HepG2 (cell line): ENCODE data around the gene CHN1. TPM values are rescaled to one million over a fixed set of nuclear protein-coding genes. Genes with fewer than 3 reads are reported as not detected.

Experiments
- ATAC-seq: fragments of 200-7000 bp; cut with Tn5 transposase; 3 replicates; pipeline ENCODE4 v1.9.1; 2020; ENCODE audit warnings: mild to moderate bottlenecking, moderate library complexity
- BruUV-seq: library from RNA; stranded (reverse); fragments of 400-500 nt; replicated peaks from 2 replicates; lab custom pipeline; 2021; lab: Mats Ljungman, UMichigan
- CTCF ChIA-PET: fragments of 300-600 bp; formaldehyde crosslinking; extraction: SDS; loops from one replicate; lab custom pipeline; 2021; ENCODE audit warnings: low total read pairs, inconsistent platforms, low intra/inter-chr PET ratio; lab: Yijun Ruan, JAX
- POLR2A ChIA-PET: fragments of 350-600 bp; sonication (Branson Sonifier 250); formaldehyde crosslinking; loops from one replicate; lab custom pipeline; 2020; ENCODE audit warnings: antibody characterized with exemption, inconsistent platforms; lab: Yijun Ruan, JAX
- DNase-seq: peaks from one replicate; pipeline ENCODE4 v3.0.0-alpha.2; 2015; ENCODE audit warnings: low spot score
- FAIRE-seq: peaks from 3 replicates; lab custom pipeline; 2011; peaks lifted over from hg19 to GRCh38; lab: Jason Lieb, UNC
- H2AFZ ChIP-seq: one replicate; pipeline ENCODE4 v1.6.1; 2011; ENCODE audit warnings: low read length, inconsistent platforms
- H3K27ac ChIP-seq: fragments of 300-600 bp; 3 replicates; pipeline ENCODE4 v1.8.0; 2011; ENCODE audit warnings: mixed run types, mild to moderate bottlenecking, mixed read lengths, low read length, inconsistent platforms; ENCODE audit not compliant: insufficient read depth; ENCODE audit errors: extremely low read length
- H3K27me3 ChIP-seq, 2 experiments: fragments of 200-600 bp in 1 of 2; 2 replicates in 1 of 2; 3 replicates in 1 of 2; pipeline versions ENCODE4 v1.6.0 to v1.8.0; 2011; ENCODE audit warnings: low read length in 2 of 2, mild to moderate bottlenecking in 2 of 2, moderate library complexity in 2 of 2, inconsistent platforms in 1 of 2; ENCODE audit not compliant: insufficient read depth in 2 of 2, control insufficient read depth in 1 of 2
- H3K36me3 ChIP-seq, 2 experiments: fragments of 200-600 bp in 1 of 2; replicated peaks in 1 of 2; 2 replicates in 1 of 2; 3 replicates in 1 of 2; pipeline versions ENCODE4 v1.5.1 to v1.8.0; 2011; ENCODE audit warnings: low read length in 2 of 2, inconsistent platforms in 1 of 2; ENCODE audit not compliant: insufficient read depth in 2 of 2, control insufficient read depth in 1 of 2
- H3K4me1 ChIP-seq: 2 replicates; pipeline ENCODE4 v1.5.1; 2012; ENCODE audit warnings: low read length, inconsistent platforms; ENCODE audit not compliant: insufficient read depth
- H3K4me2 ChIP-seq: 2 replicates; pipeline ENCODE4 v1.6.0; 2011; ENCODE audit warnings: low read depth, low read length, inconsistent platforms
- H3K4me3 ChIP-seq, 3 experiments: fragments of 200-600 bp in 1 of 3; sonication (generic), shearing (Covaris generic) in 1 of 3; replicated peaks in 1 of 3; 2 replicates each; pipeline ENCODE4 v1.5.1; 2011 to 2016; ENCODE audit warnings: low read length in 3 of 3, inconsistent platforms in 2 of 3, low read depth in 2 of 3, mild to moderate bottlenecking in 2 of 3, control low read depth in 1 of 3, mixed read lengths in 1 of 3; ENCODE audit not compliant: insufficient read depth in 1 of 3
- H3K79me2 ChIP-seq: one replicate; pipeline ENCODE4 v1.6.1; 2011; ENCODE audit warnings: low read length, inconsistent platforms; ENCODE audit not compliant: insufficient read depth
- H3K9ac ChIP-seq: 2 replicates; pipeline ENCODE4 v1.6.0; 2011; ENCODE audit warnings: mild to moderate bottlenecking, low read depth, low read length, inconsistent platforms; ENCODE audit not compliant: insufficient read depth
- H3K9me3 ChIP-seq: 2 replicates; pipeline ENCODE4 v1.5.1; 2012; ENCODE audit warnings: mild to moderate bottlenecking, low read length
- H4K20me1 ChIP-seq: 2 replicates; pipeline ENCODE4 v1.6.0; 2011; ENCODE audit warnings: inconsistent platforms, mild to moderate bottlenecking, low read length, moderate library complexity; ENCODE audit not compliant: insufficient read depth
- DPF2 ChIP-seq: sonication (generic); formaldehyde crosslinking; IDR thresholded peaks from 2 replicates; pipeline ENCODE4 v1.4.0; 2020; ENCODE audit warnings: mild to moderate bottlenecking, low read depth, missing genetic modification reagents, borderline replicate concordance
- NFRKB ChIP-seq: fragments of 450-650 bp; IDR thresholded peaks from 2 replicates; pipeline ENCODE4 v1.6.1; 2017
- SPEN ChIP-seq: sonication (generic); formaldehyde crosslinking; IDR thresholded peaks from 2 replicates; pipeline ENCODE4 v1.5.1; 2020; ENCODE audit warnings: low read depth, mild to moderate bottlenecking, missing genetic modification reagents
- ZNF382 ChIP-seq: sonication (generic); formaldehyde crosslinking; IDR thresholded peaks from 2 replicates; pipeline ENCODE4 v1.5.0; 2020; ENCODE audit warnings: missing genetic modification reagents, mild to moderate bottlenecking, borderline replicate concordance
- ZNF841 ChIP-seq: sonication (generic); formaldehyde crosslinking; IDR thresholded peaks from 2 replicates; pipeline ENCODE4 v1.8.1; 2023; ENCODE audit warnings: missing genetic modification reagents, borderline replicate concordance
- ZSCAN12 ChIP-seq: sonication (generic); formaldehyde crosslinking; IDR thresholded peaks from 2 replicates; pipeline ENCODE4 v1.9.0; 2021; ENCODE audit warnings: mild to moderate bottlenecking, missing genetic modification reagents
- WGBS: methylation state at CpG from one replicate; pipeline ENCODE4 v1.1.6; 2017; ENCODE audit warnings: low lambda C conversion rate; 5-methylcytosine and 5-hydroxymethylcytosine counted together
- in situ Hi-C: cut with HindIII; loops from 2 replicates; pipeline ENCODE4 v1.10.0; 2017; ENCODE audit warnings: low pct_unique_long_range_greater_than_20kb; ENCODE audit not compliant: extremely low pct_ligation_motif_present
- intact Hi-C: fragments of 100-400 bp; cut with micrococcal nuclease; formaldehyde crosslinking; loops from one replicate; pipeline ENCODE4 v1.10.0; 2022; ENCODE audit not compliant: unreplicated experiment
- polyA plus RNA-seq, 8 experiments: library from polyadenylated mRNA; depleted of rRNA in 3 of 8; stranded (reverse) in 7 of 8; unstranded in 1 of 8; fragments of >200 nt; fragmentation: Illumina TruSeq in 4 of 8; extraction: Trizol in 4 of 8; gene quantifications; 2 replicates each; pipeline versions ENCODE4 v1.2.1 to v1.2.3, GENCODE V29; 2011 to 2016; ENCODE audit warnings: low read depth in 4 of 8, missing spikeins in 1 of 8, mixed read lengths in 1 of 8; ENCODE audit not compliant: insufficient read depth in 1 of 8
- total RNA-seq, 5 experiments: library from RNA; depleted of rRNA; stranded (reverse); fragments of >200 nt; fragmentation: Illumina TruSeq; extraction: Trizol; gene quantifications; 2 replicates each; pipeline ENCODE4 v1.2.3, GENCODE V29; 2016; ENCODE audit warnings: low read depth in 1 of 5
- TF ChIP-seq, protein P1 (sequence below): sonication (generic); formaldehyde crosslinking; IDR thresholded peaks from 2 replicates; pipeline ENCODE4 v1.4.0; 2020; ENCODE audit warnings: mild to moderate bottlenecking, missing genetic modification reagents
- TF ChIP-seq, protein P2 (sequence below): sonication (generic); formaldehyde crosslinking; IDR thresholded peaks from 2 replicates; pipeline ENCODE4 v1.4.0; 2020; ENCODE audit warnings: missing genetic modification reagents
- TF ChIP-seq, protein P3 (sequence below): sonication (generic); formaldehyde crosslinking; IDR thresholded peaks from 2 replicates; pipeline ENCODE4 v1.5.0; 2020; ENCODE audit warnings: missing genetic modification reagents
- TF ChIP-seq, protein P4 (sequence below): IDR thresholded peaks from 2 replicates; pipeline ENCODE4 v1.6.1; 2016; ENCODE audit warnings: missing genetic modification reagents, missing compliant biosample characterization

CHN1 gene
- total and polyA plus RNA-seq, 2 of the 13 experiments (the other 11 are each of a cell fraction or from before 2014, with no cell fraction given) = 2.8 to 3.5 TPM

DNA sequence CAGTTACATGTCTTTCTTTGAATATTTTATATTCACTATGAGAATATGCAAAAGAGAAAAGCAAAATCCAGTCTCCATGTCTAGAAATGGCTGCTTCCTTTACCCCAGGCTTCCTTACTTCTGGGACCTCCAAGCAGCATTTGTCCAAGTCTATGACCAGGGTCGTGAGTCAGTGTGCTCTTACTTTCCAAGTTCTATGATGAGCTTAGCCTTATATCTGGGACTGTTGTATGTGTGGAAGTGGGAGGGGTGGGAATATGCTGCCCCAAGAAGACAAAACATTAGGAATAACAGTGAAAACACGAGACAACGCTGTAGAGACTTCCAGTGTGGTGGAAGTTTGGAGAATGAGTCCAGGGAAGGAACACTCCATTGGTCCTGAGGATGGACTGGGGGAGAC, 219.7 kb downstream of the CHN1 start:
- POLR2A ChIA-PET = no interaction called here

More for the DNA sequence above, 219.7 kb downstream of the CHN1 start:
- TF ChIP-seq, protein P1, sequence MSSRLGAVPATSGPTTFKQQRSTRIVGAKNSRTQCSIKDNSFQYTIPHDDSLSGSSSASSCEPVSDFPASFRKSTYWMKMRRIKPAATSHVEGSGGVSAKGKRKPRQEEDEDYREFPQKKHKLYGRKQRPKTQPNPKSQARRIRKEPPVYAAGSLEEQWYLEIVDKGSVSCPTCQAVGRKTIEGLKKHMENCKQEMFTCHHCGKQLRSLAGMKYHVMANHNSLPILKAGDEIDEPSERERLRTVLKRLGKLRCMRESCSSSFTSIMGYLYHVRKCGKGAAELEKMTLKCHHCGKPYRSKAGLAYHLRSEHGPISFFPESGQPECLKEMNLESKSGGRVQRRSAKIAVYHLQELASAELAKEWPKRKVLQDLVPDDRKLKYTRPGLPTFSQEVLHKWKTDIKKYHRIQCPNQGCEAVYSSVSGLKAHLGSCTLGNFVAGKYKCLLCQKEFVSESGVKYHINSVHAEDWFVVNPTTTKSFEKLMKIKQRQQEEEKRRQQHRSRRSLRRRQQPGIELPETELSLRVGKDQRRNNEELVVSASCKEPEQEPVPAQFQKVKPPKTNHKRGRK = no peak
- no peak for TF ChIP-seq ZNF841
- no peak for TF ChIP-seq NFRKB
- no peak for TF ChIP-seq SPEN (CRISPR knock-in tag)
- TF ChIP-seq, protein P2, sequence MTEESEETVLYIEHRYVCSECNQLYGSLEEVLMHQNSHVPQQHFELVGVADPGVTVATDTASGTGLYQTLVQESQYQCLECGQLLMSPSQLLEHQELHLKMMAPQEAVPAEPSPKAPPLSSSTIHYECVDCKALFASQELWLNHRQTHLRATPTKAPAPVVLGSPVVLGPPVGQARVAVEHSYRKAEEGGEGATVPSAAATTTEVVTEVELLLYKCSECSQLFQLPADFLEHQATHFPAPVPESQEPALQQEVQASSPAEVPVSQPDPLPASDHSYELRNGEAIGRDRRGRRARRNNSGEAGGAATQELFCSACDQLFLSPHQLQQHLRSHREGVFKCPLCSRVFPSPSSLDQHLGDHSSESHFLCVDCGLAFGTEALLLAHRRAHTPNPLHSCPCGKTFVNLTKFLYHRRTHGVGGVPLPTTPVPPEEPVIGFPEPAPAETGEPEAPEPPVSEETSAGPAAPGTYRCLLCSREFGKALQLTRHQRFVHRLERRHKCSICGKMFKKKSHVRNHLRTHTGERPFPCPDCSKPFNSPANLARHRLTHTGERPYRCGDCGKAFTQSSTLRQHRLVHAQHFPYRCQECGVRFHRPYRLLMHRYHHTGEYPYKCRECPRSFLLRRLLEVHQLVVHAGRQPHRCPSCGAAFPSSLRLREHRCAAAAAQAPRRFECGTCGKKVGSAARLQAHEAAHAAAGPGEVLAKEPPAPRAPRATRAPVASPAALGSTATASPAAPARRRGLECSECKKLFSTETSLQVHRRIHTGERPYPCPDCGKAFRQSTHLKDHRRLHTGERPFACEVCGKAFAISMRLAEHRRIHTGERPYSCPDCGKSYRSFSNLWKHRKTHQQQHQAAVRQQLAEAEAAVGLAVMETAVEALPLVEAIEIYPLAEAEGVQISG = no peak
- TF ChIP-seq DPF2 = no peak
- TF ChIP-seq, protein P3, sequence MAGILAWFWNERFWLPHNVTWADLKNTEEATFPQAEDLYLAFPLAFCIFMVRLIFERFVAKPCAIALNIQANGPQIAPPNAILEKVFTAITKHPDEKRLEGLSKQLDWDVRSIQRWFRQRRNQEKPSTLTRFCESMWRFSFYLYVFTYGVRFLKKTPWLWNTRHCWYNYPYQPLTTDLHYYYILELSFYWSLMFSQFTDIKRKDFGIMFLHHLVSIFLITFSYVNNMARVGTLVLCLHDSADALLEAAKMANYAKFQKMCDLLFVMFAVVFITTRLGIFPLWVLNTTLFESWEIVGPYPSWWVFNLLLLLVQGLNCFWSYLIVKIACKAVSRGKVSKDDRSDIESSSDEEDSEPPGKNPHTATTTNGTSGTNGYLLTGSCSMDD (CRISPR knock-in tag) = no peak
- no peak for TF ChIP-seq ZSCAN12
- no peak for TF ChIP-seq ZNF382 (CRISPR knock-in tag)
- TF ChIP-seq, protein P4, sequence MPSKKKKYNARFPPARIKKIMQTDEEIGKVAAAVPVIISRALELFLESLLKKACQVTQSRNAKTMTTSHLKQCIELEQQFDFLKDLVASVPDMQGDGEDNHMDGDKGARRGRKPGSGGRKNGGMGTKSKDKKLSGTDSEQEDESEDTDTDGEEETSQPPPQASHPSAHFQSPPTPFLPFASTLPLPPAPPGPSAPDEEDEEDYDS (CRISPR knock-in tag) = no peak
- H4K20me1 ChIP-seq = no peaks in the 10 kb centered on the region
- H2AFZ ChIP-seq = no peak overlapping the region
- no peak overlapping the region for H3K9ac ChIP-seq
- intact Hi-C loops (no loop called here), in situ Hi-C loops (no loop called here)
- no peaks in the 10 kb centered on the region for H3K79me2 ChIP-seq
- no TSS peak for BruUV-seq
- H3K4me1 ChIP-seq = no peaks in the 10 kb centered on the region
- H3K4me2 ChIP-seq = no peak overlapping the region
- H3K27me3 ChIP-seq = peaks cover 2 to 25% of the 10 kb centered on the region in 2 experiments; a peak in 4 of 5 replicates
- H3K4me3 ChIP-seq = no peak overlapping the region
- WGBS = 0% methylated on average over 3 of the region's 3 CpGs
- FAIRE-seq (no peak), DNase-seq (no peak), ATAC-seq (no peak)
- no peaks in the 10 kb centered on the region for H3K36me3 ChIP-seq
- H3K27ac ChIP-seq = no peak overlapping the region
- CTCF ChIA-PET = no interaction called here
- no peaks in the 10 kb centered on the region for H3K9me3 ChIP-seq
